Gastrocnemius medialis (tissue), 4 donors: Measurements from ENCODE around the gene IL13. TPM values are rescaled to one million over a fixed set of nuclear protein-coding genes. Genes with fewer than 3 reads are reported as not detected.

Source experiments
- ATAC-seq, 2 donors: fragments of 150-250 bp; one replicate each; pipeline ENCODE4 v1.9.1; 2016
- DNase-seq, 2 donors: peaks; one replicate each; pipeline ENCODE4 v3.0.0-alpha.2; 2019
- H3K27ac ChIP-seq, 4 donors: fragments of 200-600 bp; sonication (generic); 1 replicate in 1 of 4; 2 replicates in 3 of 4; pipeline ENCODE4 v1.5.1; 2016 to 2018; ENCODE audit warnings: mild to moderate bottlenecking in 2 of 4, moderate library complexity in 1 of 4
- H3K27me3 ChIP-seq, 3 donors: fragments of 200-600 bp; sonication (generic) in 2 of 3; 1 replicate in 1 of 3; 2 replicates in 2 of 3; pipeline versions ENCODE4 v1.5.1 to v1.6.0; 2016 to 2019; ENCODE audit warnings: mild to moderate bottlenecking in 1 of 3, moderate library complexity in 1 of 3
- H3K36me3 ChIP-seq, 2 donors: fragments of 200-600 bp; sonication (generic) in 1 of 2; one replicate each; pipeline ENCODE4 v1.5.1; 2017 to 2018
- H3K4me1 ChIP-seq, 2 donors: fragments of 200-600 bp; sonication (generic) in 1 of 2; one replicate each; pipeline ENCODE4 v1.5.1; 2016 to 2017; ENCODE audit warnings: mild to moderate bottlenecking in 2 of 2
- H3K4me3 ChIP-seq, 4 donors: fragments of 200-600 bp; sonication (generic) in 3 of 4; 1 replicate in 1 of 4; 2 replicates in 3 of 4; pipeline ENCODE4 v1.5.1; 2016 to 2019; ENCODE audit warnings: mild to moderate bottlenecking in 2 of 4
- H3K9me3 ChIP-seq, 3 donors: fragments of 200-600 bp; sonication (generic) in 2 of 3; 1 replicate in 1 of 3; 2 replicates in 2 of 3; pipeline ENCODE4 v1.5.1; 2016 to 2019
- POLR2A ChIP-seq, 2 donors: fragments of 450-650 bp; IDR thresholded peaks; one replicate each; pipeline ENCODE4 v1.6.1; 2017; ENCODE audit warnings: antibody characterized with exemption in 2 of 2, mild to moderate bottlenecking in 2 of 2, moderate library complexity in 2 of 2
- in situ Hi-C, 4 donors: fragments of 200-750 bp; cut with MboI; loops; one replicate each; pipeline versions ENCODE4 v1.15.0 to v1.8.0; 2017; ENCODE audit warnings: low sequenced_read_pairs in 4 of 4
- intact Hi-C: fragments of 100-400 bp; cut with DNase I; formaldehyde crosslinking; loops from one replicate; pipeline ENCODE4 v1.15.1; 2023; ENCODE audit warnings: low total_unique reads
- total RNA-seq, 4 donors: library from RNA; depleted of rRNA; stranded (reverse); fragments of >200 nt; gene quantifications; one replicate each; pipeline versions ENCODE4 v1.1.0 to v1.2.3, GENCODE V29; 2016
- TF ChIP-seq, protein P1 (sequence below), 5 experiments: fragments of 450-650 bp in 3 of 5; fragments of 200-600 bp in 2 of 5; sonication (generic) in 2 of 5; IDR thresholded peaks in 4 of 5; conservative IDR thresholded peaks in 1 of 5; 1 replicate in 4 of 5; 2 replicates in 1 of 5; pipeline ENCODE4 v1.5.1; 2016 to 2019; ENCODE audit warnings: antibody characterized with exemption in 5 of 5, mild to moderate bottlenecking in 3 of 5, moderate library complexity in 3 of 5

Gene IL13
- total RNA-seq, 4 donors from 2014 or later = not detected

DNA sequence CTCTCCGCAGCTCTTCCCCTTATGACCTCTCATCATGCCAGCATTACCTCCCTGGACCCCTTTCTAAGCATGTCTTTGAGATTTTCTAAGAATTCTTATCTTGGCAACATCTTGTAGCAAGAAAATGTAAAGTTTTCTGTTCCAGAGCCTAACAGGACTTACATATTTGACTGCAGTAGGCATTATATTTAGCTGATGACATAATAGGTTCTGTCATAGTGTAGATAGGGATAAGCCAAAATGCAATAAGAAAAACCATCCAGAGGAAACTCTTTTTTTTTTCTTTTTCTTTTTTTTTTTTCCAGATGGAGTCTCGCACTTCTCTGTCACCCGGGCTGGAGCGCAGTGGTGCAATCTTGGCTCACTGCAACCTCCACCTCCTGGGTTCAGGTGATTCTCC lies 20.7 kb upstream of the IL13 start:
- TF ChIP-seq, protein P1, sequence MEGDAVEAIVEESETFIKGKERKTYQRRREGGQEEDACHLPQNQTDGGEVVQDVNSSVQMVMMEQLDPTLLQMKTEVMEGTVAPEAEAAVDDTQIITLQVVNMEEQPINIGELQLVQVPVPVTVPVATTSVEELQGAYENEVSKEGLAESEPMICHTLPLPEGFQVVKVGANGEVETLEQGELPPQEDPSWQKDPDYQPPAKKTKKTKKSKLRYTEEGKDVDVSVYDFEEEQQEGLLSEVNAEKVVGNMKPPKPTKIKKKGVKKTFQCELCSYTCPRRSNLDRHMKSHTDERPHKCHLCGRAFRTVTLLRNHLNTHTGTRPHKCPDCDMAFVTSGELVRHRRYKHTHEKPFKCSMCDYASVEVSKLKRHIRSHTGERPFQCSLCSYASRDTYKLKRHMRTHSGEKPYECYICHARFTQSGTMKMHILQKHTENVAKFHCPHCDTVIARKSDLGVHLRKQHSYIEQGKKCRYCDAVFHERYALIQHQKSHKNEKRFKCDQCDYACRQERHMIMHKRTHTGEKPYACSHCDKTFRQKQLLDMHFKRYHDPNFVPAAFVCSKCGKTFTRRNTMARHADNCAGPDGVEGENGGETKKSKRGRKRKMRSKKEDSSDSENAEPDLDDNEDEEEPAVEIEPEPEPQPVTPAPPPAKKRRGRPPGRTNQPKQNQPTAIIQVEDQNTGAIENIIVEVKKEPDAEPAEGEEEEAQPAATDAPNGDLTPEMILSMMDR (IDR thresholded peaks at IDR 0.05 in 4 of 5, conservative IDR thresholded peaks at IDR 0.05 in 1 of 5) = no peak
- TF ChIP-seq POLR2A (IDR thresholded peaks at IDR 0.05) = no peak

DNA sequence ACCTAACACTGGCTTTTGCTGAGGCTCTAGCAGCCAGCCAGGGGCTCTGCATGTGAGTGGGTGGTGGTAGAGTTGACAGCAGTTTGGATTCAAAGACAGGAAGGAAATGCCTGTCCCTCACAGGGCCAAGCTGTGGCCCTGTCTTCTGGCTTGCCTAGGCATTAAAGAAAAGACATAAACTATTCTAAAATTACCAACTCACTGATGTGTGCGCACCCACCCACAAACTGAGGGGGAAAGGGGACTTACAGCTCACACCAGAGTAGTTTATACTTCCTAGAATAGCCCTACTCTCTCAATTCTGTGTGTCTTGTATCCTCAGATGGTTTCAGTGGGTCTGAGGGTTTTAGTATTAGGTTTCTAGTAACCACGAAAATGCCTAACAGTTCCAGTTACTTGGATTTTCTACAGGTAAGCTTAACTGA lies 18.3 kb upstream of the IL13 start:
- H3K27ac ChIP-seq = no peak overlapping the region
- H3K36me3 ChIP-seq = peaks cover 0 to 62% of the 10 kb centered on the region in 2 donors
- TF ChIP-seq POLR2A (IDR thresholded peaks at IDR 0.05) = no peak
- TF ChIP-seq, protein P1 (IDR thresholded peaks at IDR 0.05 in 4 of 5, conservative IDR thresholded peaks at IDR 0.05 in 1 of 5) = no peak
- H3K4me1 ChIP-seq = no peaks in the 10 kb centered on the region
- DNase-seq = no peak
- H3K4me3 ChIP-seq = no peak overlapping the region
- H3K27me3 ChIP-seq = no peaks in the 10 kb centered on the region
- in situ Hi-C loops = no loop called here
- no peak for ATAC-seq
- intact Hi-C loops = loop anchor here (5.0 kb wide), 1 partner anchor 182 kb away; no protein-coding TSS in a partner anchor
- H3K9me3 ChIP-seq = no peaks in the 10 kb centered on the region

More for the DNA sequence above, 20.7 kb upstream of the IL13 start:
- Histone ChIP-seq H3K36me3 (peaks cover 0 to 51% of the 10 kb centered on the region in 2 donors), H3K27ac (no peak overlapping the region), H3K4me1 (no peaks in the 10 kb centered on the region), H3K27me3 (no peaks in the 10 kb centered on the region), H3K9me3 (no peaks in the 10 kb centered on the region), H3K4me3 (no peak overlapping the region)
- intact Hi-C loops (no loop called here), in situ Hi-C loops (no loop called here)
- ATAC-seq (no peak), DNase-seq (no peak)

DNA sequence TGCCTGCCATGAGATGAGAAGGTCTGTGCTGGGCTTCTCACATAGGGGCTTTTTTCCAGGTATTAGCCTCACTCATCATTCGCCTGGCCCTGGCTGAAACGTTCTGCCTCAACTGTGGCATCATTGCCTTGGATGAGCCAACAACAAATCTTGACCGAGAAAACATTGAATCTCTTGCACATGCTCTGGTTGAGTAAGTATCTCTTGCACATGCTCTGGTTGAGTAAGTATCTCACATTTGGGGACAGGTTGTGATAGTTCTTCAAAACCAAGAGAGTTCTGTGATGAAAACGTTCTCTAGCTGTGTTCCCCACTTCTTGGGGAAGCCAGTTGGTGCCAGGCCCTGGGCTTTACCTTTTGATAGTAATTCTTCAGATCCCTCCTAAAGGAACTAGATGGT lies 17.4 kb upstream of the IL13 start:
- Histone ChIP-seq H3K27ac (no peak overlapping the region), H3K27me3 (no peaks in the 10 kb centered on the region), H3K36me3 (peaks cover 0 to 62% of the 10 kb centered on the region in 2 donors), H3K4me1 (no peaks in the 10 kb centered on the region), H3K9me3 (no peaks in the 10 kb centered on the region), H3K4me3 (no peak overlapping the region)
- in situ Hi-C loops = no loop called here
- TF ChIP-seq, protein P1 (IDR thresholded peaks at IDR 0.05 in 4 of 5, conservative IDR thresholded peaks at IDR 0.05 in 1 of 5) = no peak
- no peak for TF ChIP-seq POLR2A (IDR thresholded peaks at IDR 0.05)
- no peak for ATAC-seq
- intact Hi-C loops = loop anchor here (5.0 kb wide), 1 partner anchor 183 kb away; no protein-coding TSS in a partner anchor
- no peak for DNase-seq

DNA sequence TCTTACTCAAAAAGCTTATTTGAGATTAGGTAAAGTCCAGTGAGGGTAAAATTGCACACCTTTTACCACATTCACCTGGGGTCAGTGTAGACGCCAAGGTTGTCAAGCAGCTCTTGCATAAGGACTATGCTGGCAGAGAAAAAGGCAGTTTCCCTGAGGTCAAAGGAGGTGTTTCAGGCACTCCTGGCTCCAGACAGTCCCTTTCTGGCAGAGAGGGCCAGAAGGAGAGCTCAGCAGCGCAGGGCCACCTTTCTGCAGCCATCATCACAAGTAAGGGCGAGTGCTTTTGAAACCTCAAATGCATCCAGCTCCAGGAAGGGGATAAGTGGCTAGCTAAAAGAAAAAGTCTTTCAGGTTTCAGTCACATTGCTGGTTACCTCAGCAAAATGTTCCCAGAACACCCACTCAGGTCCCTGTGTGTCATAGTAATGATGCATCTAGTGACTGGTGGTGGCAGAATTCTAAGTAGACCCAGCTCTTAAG lies 16.7 kb upstream of the IL13 start:
- no peak overlapping the region for H3K4me3 ChIP-seq
- no peaks in the 10 kb centered on the region for H3K4me1 ChIP-seq
- TF ChIP-seq, protein P1 (IDR thresholded peaks at IDR 0.05 in 4 of 5, conservative IDR thresholded peaks at IDR 0.05 in 1 of 5) = no peak
- TF ChIP-seq POLR2A (IDR thresholded peaks at IDR 0.05) = no peak
- intact Hi-C loops (loop anchor here (5.0 kb wide), 1 partner anchor 184 kb away; no protein-coding TSS in a partner anchor), in situ Hi-C loops (no loop called here)
- ATAC-seq (no peak), DNase-seq (no peak)
- H3K27me3 ChIP-seq = no peaks in the 10 kb centered on the region
- no peak overlapping the region for H3K27ac ChIP-seq
- H3K36me3 ChIP-seq = peaks cover 0 to 62% of the 10 kb centered on the region in 2 donors
- H3K9me3 ChIP-seq = no peaks in the 10 kb centered on the region

DNA sequence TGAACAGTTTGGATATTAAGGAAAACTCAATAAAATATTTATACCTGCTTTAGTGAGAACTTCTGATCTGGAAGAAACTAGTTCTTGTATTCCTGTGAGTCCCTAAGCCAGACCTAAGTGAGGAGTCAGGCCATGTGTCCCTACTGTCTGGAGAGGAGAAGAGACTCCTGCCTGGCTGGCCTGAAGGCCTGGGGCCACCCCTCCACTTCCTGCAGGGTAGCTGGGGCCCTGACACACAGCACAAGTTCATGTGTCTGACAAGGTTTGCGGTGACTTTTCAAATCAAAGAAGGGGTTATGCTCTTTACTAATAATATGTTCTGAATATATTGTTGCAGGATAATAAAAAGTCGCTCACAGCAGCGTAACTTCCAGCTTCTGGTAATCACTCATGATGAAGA lies 16.1 kb upstream of the IL13 start:
- H3K27ac ChIP-seq = no peak overlapping the region
- TF ChIP-seq, protein P1 (IDR thresholded peaks at IDR 0.05 in 4 of 5, conservative IDR thresholded peaks at IDR 0.05 in 1 of 5) = no peak
- TF ChIP-seq POLR2A (IDR thresholded peaks at IDR 0.05) = no peak
- ATAC-seq = no peak
- intact Hi-C loops = loop anchor here (5.0 kb wide), 1 partner anchor 185 kb away; no protein-coding TSS in a partner anchor
- H3K4me1 ChIP-seq = no peaks in the 10 kb centered on the region
- no peak overlapping the region for H3K4me3 ChIP-seq
- H3K9me3 ChIP-seq = no peaks in the 10 kb centered on the region
- in situ Hi-C loops = no loop called here
- H3K27me3 ChIP-seq = no peaks in the 10 kb centered on the region
- DNase-seq = no peak
- H3K36me3 ChIP-seq = peaks cover 0 to 62% of the 10 kb centered on the region in 2 donors
